ENCODE data around the gene ASS1. TPM values are rescaled to one million over a fixed set of nuclear protein-coding genes. Genes with fewer than 3 reads are reported as not detected.

Gene ASS1
- total RNA-seq, 1 experiment from 2014 or later = 26.2 TPM

GRCh38 chr9:130421154-130421801, 23.5 kb upstream of the ASS1 start:
- H3K36me3 ChIP-seq (ENCODE audit: control insufficient read depth, insufficient read depth, low read length) = no peaks in the 10 kb centered on the region
- TF ChIP-seq SIN3A (IDR thresholded peaks at IDR 0.05; ENCODE audit: borderline replicate concordance, insufficient read depth, low read depth, low read length) (no peak), REST (IDR thresholded peaks at IDR 0.05; ENCODE audit: insufficient read depth in 1 of 2, low read depth in 2 of 2, low read length in 1 of 2) (no peak)
- ChIA-PET CTCF (no interaction called here), POLR2A (no interaction called here)
- no peak overlapping the region for H3K4me3 ChIP-seq (ENCODE audit: low read depth in 2 of 2, low read length in 2 of 2)
- intact Hi-C loops (cut with micrococcal nuclease; ENCODE audit: unreplicated experiment) (no loop called here), in situ Hi-C loops (cut with HindIII; ENCODE audit: low pct_unique_long_range_greater_than_20kb, low sequenced_read_pairs) (no loop called here)
- ATAC-seq (no peak), DNase-seq (ENCODE audit: low read depth, low spot score) (no peak)
- no peaks in the 10 kb centered on the region for H3K9me3 ChIP-seq (ENCODE audit: control insufficient read depth, insufficient read depth, low read depth, low read length)
- H3K27me3 ChIP-seq (ENCODE audit: control insufficient read depth, insufficient read depth, low read length) = no peaks in the 10 kb centered on the region
- no TSS peak for BruUV-seq (replicated peaks)
- H3K4me1 ChIP-seq (ENCODE audit: control insufficient read depth, insufficient read depth, low read length) = no peaks in the 10 kb centered on the region
- no peak overlapping the region for H3K27ac ChIP-seq (ENCODE audit: low read length)

- DNase-seq (ENCODE audit: low read depth, low spot score) (no peak), ATAC-seq (no peak)
- TF ChIP-seq SIN3A (IDR thresholded peaks at IDR 0.05; ENCODE audit: borderline replicate concordance, insufficient read depth, low read depth, low read length) (no peak), TCF7L2 (IDR thresholded peaks at IDR 0.05; ENCODE audit: low read depth, low read length) (no peak), POLR2AphosphoS5 (IDR thresholded peaks at IDR 0.05; ENCODE audit: low read depth, low read length) (no peak), CTCF (IDR thresholded peaks at IDR 0.05) (no peak), REST (IDR thresholded peaks at IDR 0.05; ENCODE audit: insufficient read depth in 1 of 2, low read depth in 2 of 2, low read length in 1 of 2) (no peak)
- H3K27me3 ChIP-seq (ENCODE audit: control insufficient read depth, insufficient read depth, low read length) = no peaks in the 10 kb centered on the region
- ChIA-PET POLR2A (no interaction called here), CTCF (no interaction called here)
- no TSS peak for BruUV-seq (replicated peaks)
- no peaks in the 10 kb centered on the region for H3K36me3 ChIP-seq (ENCODE audit: control insufficient read depth, insufficient read depth, low read length)
- no peaks in the 10 kb centered on the region for H3K9me3 ChIP-seq (ENCODE audit: control insufficient read depth, insufficient read depth, low read depth, low read length)
- intact Hi-C loops (cut with micrococcal nuclease; ENCODE audit: unreplicated experiment) = no loop called here
- H3K4me3 ChIP-seq (ENCODE audit: low read depth in 2 of 2, low read length in 2 of 2) = no peak overlapping the region
- no peak overlapping the region for H3K27ac ChIP-seq (ENCODE audit: low read length)
- in situ Hi-C loops (cut with HindIII; ENCODE audit: low pct_unique_long_range_greater_than_20kb, low sequenced_read_pairs) = no loop called here
- no peaks in the 10 kb centered on the region for H3K4me1 ChIP-seq (ENCODE audit: control insufficient read depth, insufficient read depth, low read length)
These were observed 22.9 kb upstream of the ASS1 start for GRCh38 chr9:130421802-130422276.
